Measurements from ENCODE around the gene MLF2.

Gene MLF2

GRCh38 chr12:6766651-6767349 is 13.9 kb upstream of the MLF2 start:
- TF ChIP-seq POLR2AphosphoS5 (IDR thresholded peaks at IDR 0.05; ENCODE audit: low read depth, low read length) = no peak
- TF ChIP-seq PAX5 (IDR thresholded peaks at IDR 0.05; ENCODE audit: insufficient read depth, low read length, severe bottlenecking) = peak; percentile 52
- FAIRE-seq (peak; percentile 91), DNase-seq (ENCODE audit: insufficient read length, low spot score) (no peak)

GRCh38 chr12:6765634-6766581 is 13.0 kb upstream of the MLF2 start, which contains the start of gene PTMS:
Gene PTMS, plus strand, starts transcription at chr12:6766363. Its CDS starts 343 bp downstream, at chr12:6766706.
- DNase-seq (ENCODE audit: insufficient read length, low spot score) (no peak), FAIRE-seq (peak; percentile 80)
- TF ChIP-seq TAF1 (IDR thresholded peaks at IDR 0.05; ENCODE audit: low read depth, low read length) (no peak), POLR2A (IDR thresholded peaks at IDR 0.05; ENCODE audit: low read depth, low read length) (no peak), POU2F2 (IDR thresholded peaks at IDR 0.05; ENCODE audit: low read depth, low read length) (no peak), PAX5 (IDR thresholded peaks at IDR 0.05; ENCODE audit: insufficient read depth, low read length, severe bottlenecking) (no peak), POLR2AphosphoS5 (IDR thresholded peaks at IDR 0.05; ENCODE audit: low read depth, low read length) (no peak), SPI1 (IDR thresholded peaks at IDR 0.05; ENCODE audit: low read depth, low read length) (no peak)

DNA sequence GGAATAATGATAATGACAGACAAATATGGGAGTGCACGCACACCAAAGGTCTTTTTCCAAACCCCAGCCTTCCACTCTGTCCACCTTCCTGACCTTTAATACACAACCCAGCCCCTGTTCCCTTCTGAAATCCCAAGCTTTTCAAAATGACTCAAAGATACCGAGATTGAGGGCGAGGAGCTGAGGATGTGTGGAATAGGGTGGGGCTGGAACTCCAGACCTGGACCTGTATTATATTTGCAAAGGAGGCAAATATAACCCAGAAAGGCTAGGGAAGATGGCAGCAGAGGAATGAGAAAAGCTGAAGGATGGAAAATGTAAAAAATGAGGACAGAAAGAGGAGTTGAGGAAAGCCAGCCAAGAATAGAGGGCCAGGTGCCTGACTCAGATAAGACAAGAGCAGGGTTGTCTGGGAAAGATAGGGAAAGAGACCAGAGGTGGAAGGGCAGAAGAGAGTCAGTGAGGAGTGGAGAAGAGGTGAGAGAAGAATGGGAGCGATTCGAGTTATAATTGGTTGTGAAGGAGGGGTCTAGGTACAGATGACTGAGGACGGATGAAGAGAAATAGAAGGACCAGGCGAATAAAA is 12.2 kb upstream of the MLF2 start:
- FAIRE-seq = no peak
- TF ChIP-seq POU2F2 (IDR thresholded peaks at IDR 0.05; ENCODE audit: low read depth, low read length) = no peak
- no peak for TF ChIP-seq SPI1 (IDR thresholded peaks at IDR 0.05; ENCODE audit: low read depth, low read length)
- no peak for TF ChIP-seq POLR2AphosphoS5 (IDR thresholded peaks at IDR 0.05; ENCODE audit: low read depth, low read length)
- no peak for TF ChIP-seq TAF1 (IDR thresholded peaks at IDR 0.05; ENCODE audit: low read depth, low read length)
- no peak for TF ChIP-seq PAX5 (IDR thresholded peaks at IDR 0.05; ENCODE audit: insufficient read depth, low read length, severe bottlenecking)
- TF ChIP-seq POLR2A (IDR thresholded peaks at IDR 0.05; ENCODE audit: low read depth, low read length) = no peak
- DNase-seq (ENCODE audit: insufficient read length, low spot score) = no peak

DNA sequence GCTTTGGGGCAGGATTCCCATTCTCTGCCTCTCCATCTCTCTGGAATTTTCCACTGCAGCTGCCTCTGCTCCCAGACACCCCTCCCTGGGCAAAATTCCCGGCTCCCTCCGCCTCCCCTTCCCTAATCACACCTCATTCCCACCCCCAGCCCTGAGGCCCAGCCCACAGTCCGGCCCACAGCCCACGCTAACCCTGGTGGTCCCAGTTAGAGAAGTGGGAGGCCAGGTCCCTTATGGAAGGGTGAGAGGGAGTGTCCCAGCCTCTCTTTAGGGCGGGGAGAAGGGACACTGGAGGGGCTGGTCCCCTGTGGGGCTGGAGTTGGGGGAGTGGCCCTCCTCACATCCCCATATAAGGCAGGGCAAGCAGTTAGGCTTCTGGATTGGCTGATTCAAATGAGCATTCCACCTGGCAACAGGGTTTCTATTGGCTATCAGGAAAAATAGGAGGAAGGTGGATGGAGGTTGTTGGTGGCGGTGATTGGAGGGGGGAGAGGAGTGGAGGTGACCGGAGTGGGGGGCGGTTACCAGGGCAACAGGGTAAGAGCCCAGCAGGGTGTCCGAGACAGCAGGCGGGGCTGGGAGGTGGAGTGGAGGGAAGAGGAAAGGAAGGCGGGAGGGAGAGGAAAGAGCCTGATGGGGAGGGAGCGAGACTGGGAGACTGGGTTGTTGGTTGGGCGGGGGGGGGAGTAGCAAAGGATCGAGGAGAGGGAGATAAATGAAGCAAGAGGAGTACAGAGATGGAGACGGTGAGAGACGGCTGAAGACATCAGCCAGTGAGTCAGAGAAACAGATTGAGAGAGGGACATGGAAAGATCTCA is 11.3 kb upstream of the MLF2 start:
- no peak for TF ChIP-seq POLR2AphosphoS5 (IDR thresholded peaks at IDR 0.05; ENCODE audit: low read depth, low read length)
- peak; percentile 64; the same call in 1 of the 2 replicates for TF ChIP-seq POU2F2 (IDR thresholded peaks at IDR 0.05; ENCODE audit: low read depth, low read length)
- no peak for TF ChIP-seq PAX5 (IDR thresholded peaks at IDR 0.05; ENCODE audit: insufficient read depth, low read length, severe bottlenecking)
- TF ChIP-seq TAF1 (IDR thresholded peaks at IDR 0.05; ENCODE audit: low read depth, low read length) = no peak
- TF ChIP-seq SPI1 (IDR thresholded peaks at IDR 0.05; ENCODE audit: low read depth, low read length) = no peak
- TF ChIP-seq POLR2A (IDR thresholded peaks at IDR 0.05; ENCODE audit: low read depth, low read length) = no peak
- peak; percentile 90 for DNase-seq (ENCODE audit: insufficient read length, low spot score)
- FAIRE-seq = peak; percentile 97

DNA sequence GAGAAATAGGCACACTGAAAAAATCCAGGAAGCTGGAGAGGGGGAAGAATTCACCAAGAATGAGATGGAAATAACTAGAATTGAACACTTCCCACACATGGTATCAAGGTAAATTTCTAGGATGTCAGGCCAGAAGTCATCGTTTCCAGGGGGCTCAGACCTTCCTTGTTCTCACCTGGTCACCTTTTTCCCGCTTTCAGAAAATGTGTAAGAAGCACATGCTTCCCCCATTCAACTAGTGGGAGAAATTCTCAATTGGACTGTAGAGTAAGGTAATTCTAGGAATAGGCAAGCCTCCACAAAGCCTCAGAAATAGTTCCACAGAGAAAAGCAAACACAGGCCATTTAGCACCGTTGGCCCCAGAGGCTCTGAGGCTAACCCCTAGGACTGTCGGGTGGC is 10.4 kb upstream of the MLF2 start:
- TF ChIP-seq POLR2A (IDR thresholded peaks at IDR 0.05; ENCODE audit: low read depth, low read length) (no peak), PAX5 (IDR thresholded peaks at IDR 0.05; ENCODE audit: insufficient read depth, low read length, severe bottlenecking) (no peak), POU2F2 (IDR thresholded peaks at IDR 0.05; ENCODE audit: low read depth, low read length) (no peak), TAF1 (IDR thresholded peaks at IDR 0.05; ENCODE audit: low read depth, low read length) (no peak), SPI1 (IDR thresholded peaks at IDR 0.05; ENCODE audit: low read depth, low read length) (no peak), POLR2AphosphoS5 (IDR thresholded peaks at IDR 0.05; ENCODE audit: low read depth, low read length) (no peak)
- FAIRE-seq = no peak

DNA sequence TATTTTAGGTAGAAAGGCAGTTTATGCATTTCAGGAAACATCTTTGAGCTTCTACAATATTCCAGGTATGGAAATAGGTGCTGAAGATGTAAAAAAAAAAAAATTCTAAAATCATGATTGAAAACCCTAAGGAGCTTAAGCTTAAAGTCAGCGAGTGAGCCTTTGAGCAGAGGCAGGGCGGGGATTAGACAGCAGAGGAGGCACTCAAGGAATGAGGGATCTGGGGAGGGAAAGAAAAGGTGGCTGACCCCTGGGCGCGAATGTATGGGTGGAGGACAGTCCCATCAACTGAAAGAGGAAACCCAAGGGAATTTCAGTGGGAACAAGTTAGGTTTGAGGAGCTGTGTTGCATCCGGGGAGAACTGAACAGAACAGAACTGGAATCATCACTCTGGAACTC is 6.8 kb upstream of the MLF2 start:
- TF ChIP-seq POLR2AphosphoS5 (IDR thresholded peaks at IDR 0.05; ENCODE audit: low read depth, low read length) (no peak), PAX5 (IDR thresholded peaks at IDR 0.05; ENCODE audit: insufficient read depth, low read length, severe bottlenecking) (no peak), POU2F2 (IDR thresholded peaks at IDR 0.05; ENCODE audit: low read depth, low read length) (no peak), SPI1 (IDR thresholded peaks at IDR 0.05; ENCODE audit: low read depth, low read length) (no peak), TAF1 (IDR thresholded peaks at IDR 0.05; ENCODE audit: low read depth, low read length) (no peak), POLR2A (IDR thresholded peaks at IDR 0.05; ENCODE audit: low read depth, low read length) (no peak)
- DNase-seq (ENCODE audit: insufficient read length, low spot score) (no peak), FAIRE-seq (no peak)

More for the DNA sequence above, 10.4 kb upstream of the MLF2 start:
- DNase-seq (ENCODE audit: insufficient read length, low spot score) = no peak

GRCh38 chr12:6758506-6759095 is 5.7 kb upstream of the MLF2 start:
- peak; percentile 70 for FAIRE-seq
- no peak for DNase-seq (ENCODE audit: insufficient read length, low spot score)
- TF ChIP-seq PAX5 (IDR thresholded peaks at IDR 0.05; ENCODE audit: insufficient read depth, low read length, severe bottlenecking) (no peak), SPI1 (IDR thresholded peaks at IDR 0.05; ENCODE audit: low read depth, low read length) (peak; percentile 24; the same call in 1 of the 2 replicates)

- no peak for DNase-seq (ENCODE audit: insufficient read length, low spot score)
- TF ChIP-seq POLR2AphosphoS5 (IDR thresholded peaks at IDR 0.05; ENCODE audit: low read depth, low read length) (no peak), POU2F2 (IDR thresholded peaks at IDR 0.05; ENCODE audit: low read depth, low read length) (no peak), SPI1 (IDR thresholded peaks at IDR 0.05; ENCODE audit: low read depth, low read length) (no peak), POLR2A (IDR thresholded peaks at IDR 0.05; ENCODE audit: low read depth, low read length) (no peak), PAX5 (IDR thresholded peaks at IDR 0.05; ENCODE audit: insufficient read depth, low read length, severe bottlenecking) (no peak), TAF1 (IDR thresholded peaks at IDR 0.05; ENCODE audit: low read depth, low read length) (no peak)
- no peak for FAIRE-seq
Observed at GRCh38 chr12:6757028-6757690, 4.2 kb upstream of the MLF2 start.

Measured in GM12891 (cell line).